ENCODE results near the gene IRAK2.

DNA sequence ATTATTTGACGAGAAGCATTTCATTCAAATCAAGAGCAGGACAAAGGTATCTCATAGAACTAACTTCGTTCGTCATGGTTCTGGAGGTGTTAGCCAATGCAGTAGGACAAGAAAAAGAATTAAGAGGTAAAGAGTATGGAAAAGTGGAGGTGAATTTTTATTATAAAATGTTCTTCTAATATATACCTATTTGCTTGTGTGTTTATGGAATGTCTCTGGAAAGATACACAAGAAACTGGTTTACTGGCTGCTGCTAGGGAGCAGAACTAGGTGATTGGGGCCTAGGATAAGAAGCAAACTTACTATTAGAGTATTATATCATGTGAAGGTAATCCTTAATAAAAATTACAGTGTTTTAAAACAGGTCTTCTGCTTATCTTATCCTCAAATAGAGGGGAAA lies 52.6 kb downstream of the IRAK2 start:
- TF ChIP-seq, protein P1, sequence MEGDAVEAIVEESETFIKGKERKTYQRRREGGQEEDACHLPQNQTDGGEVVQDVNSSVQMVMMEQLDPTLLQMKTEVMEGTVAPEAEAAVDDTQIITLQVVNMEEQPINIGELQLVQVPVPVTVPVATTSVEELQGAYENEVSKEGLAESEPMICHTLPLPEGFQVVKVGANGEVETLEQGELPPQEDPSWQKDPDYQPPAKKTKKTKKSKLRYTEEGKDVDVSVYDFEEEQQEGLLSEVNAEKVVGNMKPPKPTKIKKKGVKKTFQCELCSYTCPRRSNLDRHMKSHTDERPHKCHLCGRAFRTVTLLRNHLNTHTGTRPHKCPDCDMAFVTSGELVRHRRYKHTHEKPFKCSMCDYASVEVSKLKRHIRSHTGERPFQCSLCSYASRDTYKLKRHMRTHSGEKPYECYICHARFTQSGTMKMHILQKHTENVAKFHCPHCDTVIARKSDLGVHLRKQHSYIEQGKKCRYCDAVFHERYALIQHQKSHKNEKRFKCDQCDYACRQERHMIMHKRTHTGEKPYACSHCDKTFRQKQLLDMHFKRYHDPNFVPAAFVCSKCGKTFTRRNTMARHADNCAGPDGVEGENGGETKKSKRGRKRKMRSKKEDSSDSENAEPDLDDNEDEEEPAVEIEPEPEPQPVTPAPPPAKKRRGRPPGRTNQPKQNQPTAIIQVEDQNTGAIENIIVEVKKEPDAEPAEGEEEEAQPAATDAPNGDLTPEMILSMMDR (IDR thresholded peaks at IDR 0.05): no peak
- TF ChIP-seq POLR2AphosphoS5 (IDR thresholded peaks at IDR 0.05; ENCODE audit: insufficient read depth in 1 of 2, low read depth in 1 of 2): no peak
- no peak for TF ChIP-seq POLR2A (IDR thresholded peaks at IDR 0.05)
